ENCODE data around the gene OSBPL8. TPM values are rescaled to one million over a fixed set of nuclear protein-coding genes. Genes with fewer than 3 reads are reported as not detected.

OSBPL8 gene
- polyA plus RNA-seq, 1 experiment: 31.2 TPM

GRCh38 chr12:76410371-76410770 is 149.2 kb downstream of the OSBPL8 start:
- no peak overlapping the region for H3K4me3 ChIP-seq (ENCODE audit: low read depth, low read length)
- no peak for DNase-seq (ENCODE audit: low read depth)
- H3K36me3 ChIP-seq (ENCODE audit: control insufficient read depth, insufficient read depth, low read length): no peaks in the 10 kb centered on the region
- TF ChIP-seq CTCF (IDR thresholded peaks at IDR 0.05; ENCODE audit: insufficient read depth, low read depth, low read length): no peak
- CTCF ChIA-PET: interaction anchor here (1.8 kb wide), 1 partner anchor 11 kb away, joined by 5 read pairs; no protein-coding TSS in a partner anchor
- POLR2A ChIA-PET: no interaction called here
- no peaks in the 10 kb centered on the region for H3K27me3 ChIP-seq (ENCODE audit: control insufficient read depth, insufficient read depth, low read length)

- CTCF ChIA-PET: interaction anchor here (1.6 to 1.8 kb wide), 2 partner anchors 12 to 14 kb away, joined by 5 read pairs; no protein-coding TSS in a partner anchor
Measured at GRCh38 chr12:76409074-76409473, 150.5 kb downstream of the OSBPL8 start.

GRCh38 chr12:76407710-76408109 is 151.9 kb downstream of the OSBPL8 start:
- POLR2A ChIA-PET: no interaction called here

More at GRCh38 chr12:76409074-76409473, 150.5 kb downstream of the OSBPL8 start:
- Histone ChIP-seq H3K27me3 (ENCODE audit: control insufficient read depth, insufficient read depth, low read length) (no peaks in the 10 kb centered on the region), H3K4me3 (ENCODE audit: low read depth, low read length) (no peak overlapping the region), H3K36me3 (ENCODE audit: control insufficient read depth, insufficient read depth, low read length) (no peaks in the 10 kb centered on the region)
- POLR2A ChIA-PET: no interaction called here
- DNase-seq (ENCODE audit: low read depth): no peak
- no peak for TF ChIP-seq CTCF (IDR thresholded peaks at IDR 0.05; ENCODE audit: insufficient read depth, low read depth, low read length)

GRCh38 chr12:76402259-76402658 is 157.3 kb downstream of the OSBPL8 start:
- no peak for TF ChIP-seq CTCF (IDR thresholded peaks at IDR 0.05; ENCODE audit: insufficient read depth, low read depth, low read length)
- DNase-seq (ENCODE audit: low read depth): no peak
- H3K36me3 ChIP-seq (ENCODE audit: control insufficient read depth, insufficient read depth, low read length): peaks cover 3% of the 10 kb centered on the region
- POLR2A ChIA-PET: no interaction called here
- H3K27me3 ChIP-seq (ENCODE audit: control insufficient read depth, insufficient read depth, low read length): no peaks in the 10 kb centered on the region
- CTCF ChIA-PET: no interaction called here
- H3K4me3 ChIP-seq (ENCODE audit: low read depth, low read length): no peak overlapping the region

More at GRCh38 chr12:76407710-76408109, 151.9 kb downstream of the OSBPL8 start:
- no peaks in the 10 kb centered on the region for H3K27me3 ChIP-seq (ENCODE audit: control insufficient read depth, insufficient read depth, low read length)
- H3K4me3 ChIP-seq (ENCODE audit: low read depth, low read length): no peak overlapping the region
- no peaks in the 10 kb centered on the region for H3K36me3 ChIP-seq (ENCODE audit: control insufficient read depth, insufficient read depth, low read length)
- CTCF ChIA-PET: interaction anchor here (0.9 to 1.6 kb wide), 2 partner anchors 10 to 12 kb away, joined by 3 to 5 read pairs; no protein-coding TSS in a partner anchor
- no peak for TF ChIP-seq CTCF (IDR thresholded peaks at IDR 0.05; ENCODE audit: insufficient read depth, low read depth, low read length)
- no peak for DNase-seq (ENCODE audit: low read depth)

- no peaks in the 10 kb centered on the region for H3K27me3 ChIP-seq (ENCODE audit: control insufficient read depth, insufficient read depth, low read length)
- DNase-seq (ENCODE audit: low read depth): no peak
- CTCF ChIA-PET: no interaction called here
- peaks cover 3% of the 10 kb centered on the region for H3K36me3 ChIP-seq (ENCODE audit: control insufficient read depth, insufficient read depth, low read length)
- no peak overlapping the region for H3K4me3 ChIP-seq (ENCODE audit: low read depth, low read length)
- POLR2A ChIA-PET: no interaction called here
- no peak for TF ChIP-seq CTCF (IDR thresholded peaks at IDR 0.05; ENCODE audit: insufficient read depth, low read depth, low read length)
Measured at GRCh38 chr12:76400136-76400535, 159.4 kb downstream of the OSBPL8 start.
